Skeletal muscle satellite cell (primary cell): ENCODE results near the gene GRXCR1. TPM values are rescaled to one million over a fixed set of nuclear protein-coding genes. Genes with fewer than 3 reads are reported as not detected.

Experiments
- H3K27me3 ChIP-seq: 2 replicates; pipeline ENCODE4 v1.7.0; 2013; ENCODE audit warnings: low read length; ENCODE audit not compliant: control insufficient read depth, insufficient read depth
- H3K36me3 ChIP-seq: 2 replicates; pipeline ENCODE4 v1.7.0; 2013; ENCODE audit warnings: mild to moderate bottlenecking, control low read depth, low read length; ENCODE audit not compliant: insufficient read depth
- H3K4me1 ChIP-seq: 2 replicates; pipeline ENCODE4 v1.7.0; 2013; ENCODE audit warnings: low read length; ENCODE audit not compliant: control insufficient read depth, insufficient read depth
- H3K4me2 ChIP-seq: 2 replicates; pipeline ENCODE4 v1.7.0; 2013; ENCODE audit warnings: mild to moderate bottlenecking, low read length
- H3K4me3 ChIP-seq: 2 replicates; pipeline ENCODE4 v1.7.0; 2013; ENCODE audit warnings: low read length
- H3K9ac ChIP-seq: 2 replicates; pipeline ENCODE4 v1.7.0; 2013; ENCODE audit warnings: mild to moderate bottlenecking, low read depth, low read length, moderate library complexity
- H3K9me3 ChIP-seq: replicated peaks from 2 replicates; pipeline ENCODE4 v1.7.0; 2013; ENCODE audit warnings: mild to moderate bottlenecking, control low read depth, low read length
- small RNA-seq: library from RNA; depleted of rRNA; stranded (forward); fragments of <200 nt; gene quantifications from one replicate; pipeline ENCODE3, GENCODE V24; 2012

The GRXCR1 gene

DNA sequence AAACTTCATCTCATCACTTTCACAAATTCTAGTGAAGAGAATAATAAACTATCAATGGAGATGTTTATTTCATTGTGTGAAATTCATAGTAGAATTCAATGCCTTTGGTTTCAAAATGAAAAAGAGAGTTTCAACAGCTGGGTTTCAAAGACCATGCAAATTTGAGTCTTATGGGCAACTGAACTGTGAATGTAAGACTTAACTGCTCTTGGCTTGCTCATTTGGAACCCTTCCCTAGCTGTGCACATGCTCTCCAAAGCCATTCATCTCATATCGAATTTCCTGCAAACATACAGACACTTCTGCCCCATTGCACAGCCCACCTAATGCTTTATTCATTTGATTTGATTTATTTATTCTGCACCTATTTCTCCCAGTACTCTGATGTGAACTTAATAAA, 154.5 kb downstream of the GRXCR1 start:
- no peaks in the 10 kb centered on the region for H3K9me3 ChIP-seq
- H3K27me3 ChIP-seq, result no peaks in the 10 kb centered on the region
- no peaks in the 10 kb centered on the region for H3K36me3 ChIP-seq
- no peak overlapping the region for H3K4me3 ChIP-seq
- no peaks in the 10 kb centered on the region for H3K4me1 ChIP-seq
- no peak overlapping the region for H3K4me2 ChIP-seq
- no peak overlapping the region for H3K9ac ChIP-seq

DNA sequence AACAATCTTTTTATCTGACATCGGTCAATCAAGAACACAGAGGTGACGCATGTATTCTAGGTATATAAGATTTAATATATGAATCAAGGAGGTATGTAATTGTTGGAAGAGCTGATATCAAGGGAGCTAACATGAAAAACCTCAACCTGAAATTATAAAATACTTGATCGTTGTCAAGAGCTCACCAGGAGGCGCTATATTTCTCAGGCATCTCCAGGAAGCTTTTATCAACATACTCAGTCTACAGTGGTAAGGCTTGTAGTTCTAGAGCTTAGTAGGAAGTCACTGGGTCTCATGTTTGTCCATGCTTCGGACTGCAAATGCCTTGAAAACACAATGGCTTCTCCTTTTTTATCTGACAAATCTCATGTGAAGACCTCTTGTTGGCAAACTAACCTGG, 156.1 kb downstream of the GRXCR1 start:
- Histone ChIP-seq H3K27me3 (no peaks in the 10 kb centered on the region), H3K9me3 (peaks cover 3% of the 10 kb centered on the region), H3K36me3 (no peaks in the 10 kb centered on the region), H3K4me2 (no peak overlapping the region), H3K4me3 (no peak overlapping the region), H3K9ac (no peak overlapping the region), H3K4me1 (no peaks in the 10 kb centered on the region)

DNA sequence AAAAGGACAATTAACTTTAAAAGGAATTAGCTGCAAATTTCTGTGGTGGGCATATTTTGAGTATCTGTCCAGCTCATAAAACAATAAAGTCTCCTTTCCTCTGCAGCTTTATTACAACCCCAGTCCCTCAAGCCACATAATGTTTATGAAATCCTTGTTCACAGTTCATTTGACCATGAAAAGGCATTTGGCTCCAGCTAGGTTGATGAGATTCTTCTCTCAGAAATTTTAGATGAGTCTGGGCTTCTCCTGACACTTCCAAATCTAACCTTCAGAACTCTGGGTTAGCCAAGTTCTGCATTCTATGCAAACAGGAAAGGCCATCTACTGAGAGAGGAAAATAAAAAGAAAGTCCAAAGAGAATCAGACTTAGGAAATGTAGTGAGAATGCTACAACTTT, 156.8 kb downstream of the GRXCR1 start:
- Histone ChIP-seq H3K4me1 (no peaks in the 10 kb centered on the region), H3K9me3 (peaks cover 3% of the 10 kb centered on the region), H3K9ac (no peak overlapping the region), H3K27me3 (no peaks in the 10 kb centered on the region), H3K36me3 (no peaks in the 10 kb centered on the region), H3K4me3 (no peak overlapping the region), H3K4me2 (no peak overlapping the region)

DNA sequence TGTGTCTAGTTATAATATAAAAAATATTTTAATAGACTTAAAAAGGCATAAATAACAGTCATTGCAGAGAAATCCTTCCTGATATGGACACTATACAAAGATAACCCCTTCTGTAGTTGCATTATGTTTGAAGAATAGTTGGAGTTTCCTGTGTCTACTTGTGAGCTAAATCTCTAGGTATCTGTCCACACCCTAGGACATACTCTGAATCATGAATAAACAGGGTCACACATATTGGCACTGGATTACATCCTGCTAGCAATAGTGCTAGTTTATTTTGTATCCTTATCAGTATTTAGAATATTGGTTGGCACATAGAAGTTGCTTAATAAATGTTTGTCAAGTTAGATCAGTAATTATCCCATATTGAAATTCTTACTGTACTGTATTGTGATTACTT, 173.9 kb downstream of the GRXCR1 start:
- Histone ChIP-seq H3K9me3 (no peaks in the 10 kb centered on the region), H3K4me3 (no peak overlapping the region), H3K4me2 (no peak overlapping the region), H3K4me1 (no peaks in the 10 kb centered on the region), H3K36me3 (no peaks in the 10 kb centered on the region), H3K27me3 (no peaks in the 10 kb centered on the region), H3K9ac (no peak overlapping the region)

DNA sequence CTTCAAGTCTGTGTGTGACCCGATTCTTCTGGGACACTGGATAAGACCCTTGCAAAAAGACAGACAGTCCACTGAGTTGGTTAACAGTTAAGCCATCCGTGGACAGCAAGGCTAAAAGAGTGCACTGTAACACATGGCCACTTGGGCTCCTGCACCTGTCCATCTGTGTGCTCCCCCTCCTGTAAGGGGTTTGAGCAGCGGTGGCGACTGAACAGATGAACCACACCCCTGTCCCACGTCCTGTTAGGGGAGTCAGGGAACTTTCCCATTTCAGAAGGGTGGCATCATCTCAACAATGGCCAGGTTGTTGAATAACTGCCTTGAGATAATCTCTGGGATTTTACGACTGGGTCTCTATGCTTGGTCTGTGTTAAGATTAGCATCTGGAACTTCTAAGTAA, 178.6 kb downstream of the GRXCR1 start:
- no peaks in the 10 kb centered on the region for H3K36me3 ChIP-seq
- peaks cover 7% of the 10 kb centered on the region for H3K9me3 ChIP-seq
- H3K9ac ChIP-seq, result no peak overlapping the region

More for the DNA sequence above, 178.6 kb downstream of the GRXCR1 start:
- Histone ChIP-seq H3K4me2 (no peak overlapping the region), H3K4me3 (no peak overlapping the region), H3K4me1 (no peaks in the 10 kb centered on the region), H3K27me3 (no peaks in the 10 kb centered on the region)

Small RNAs within 50 kb of the gene (small RNA-seq; reads per million reads assigned to genes)
- not detected for gene RN7SKP82
